ENCODE results near the gene MAPKAP1.

- TF ChIP-seq, protein P1, sequence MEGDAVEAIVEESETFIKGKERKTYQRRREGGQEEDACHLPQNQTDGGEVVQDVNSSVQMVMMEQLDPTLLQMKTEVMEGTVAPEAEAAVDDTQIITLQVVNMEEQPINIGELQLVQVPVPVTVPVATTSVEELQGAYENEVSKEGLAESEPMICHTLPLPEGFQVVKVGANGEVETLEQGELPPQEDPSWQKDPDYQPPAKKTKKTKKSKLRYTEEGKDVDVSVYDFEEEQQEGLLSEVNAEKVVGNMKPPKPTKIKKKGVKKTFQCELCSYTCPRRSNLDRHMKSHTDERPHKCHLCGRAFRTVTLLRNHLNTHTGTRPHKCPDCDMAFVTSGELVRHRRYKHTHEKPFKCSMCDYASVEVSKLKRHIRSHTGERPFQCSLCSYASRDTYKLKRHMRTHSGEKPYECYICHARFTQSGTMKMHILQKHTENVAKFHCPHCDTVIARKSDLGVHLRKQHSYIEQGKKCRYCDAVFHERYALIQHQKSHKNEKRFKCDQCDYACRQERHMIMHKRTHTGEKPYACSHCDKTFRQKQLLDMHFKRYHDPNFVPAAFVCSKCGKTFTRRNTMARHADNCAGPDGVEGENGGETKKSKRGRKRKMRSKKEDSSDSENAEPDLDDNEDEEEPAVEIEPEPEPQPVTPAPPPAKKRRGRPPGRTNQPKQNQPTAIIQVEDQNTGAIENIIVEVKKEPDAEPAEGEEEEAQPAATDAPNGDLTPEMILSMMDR (conservative IDR thresholded peaks at IDR 0.05; ENCODE audit: low read length): no peak
- TF ChIP-seq EZH2phosphoT487 (IDR thresholded peaks at IDR 0.05; ENCODE audit: borderline replicate concordance, low read depth, low read length): no peak
Measured at GRCh38 chr9:125486152-125486508, 220.9 kb downstream of the MAPKAP1 start.
